Measurements from ENCODE around the gene ERC2. TPM values are rescaled to one million over a fixed set of nuclear protein-coding genes. Genes with fewer than 3 reads are reported as not detected.
A peak's percentile ranks its signal among the peaks of the same experiment; 100 is the strongest.

Gene ERC2
- total and polyA plus RNA-seq, 2 of the 8 experiments (the other 6 are each of a cell fraction or from before 2014, with no cell fraction given) = 16.4 to 22.8 TPM

- no peak overlapping the region for H3K27ac ChIP-seq (ENCODE audit: low read depth, low read length)
- H4K8ac ChIP-seq (ENCODE audit: extremely low read depth, insufficient read depth, low read length) = no peak overlapping the region
- no peak overlapping the region for H2BK20ac ChIP-seq (ENCODE audit: low read length)
- H4K91ac ChIP-seq (replicated peaks; ENCODE audit: insufficient read length, low read length) = no peak overlapping the region
- no peak overlapping the region for H3K23ac ChIP-seq (ENCODE audit: insufficient read length)
- no peaks in the 10 kb centered on the region for H3K9me3 ChIP-seq (ENCODE audit: insufficient read depth in 2 of 2, low read depth in 1 of 2, low read length in 1 of 2)
- no peak overlapping the region for H3K18ac ChIP-seq (ENCODE audit: extremely low read depth, low read length)
- H2AK5ac ChIP-seq (ENCODE audit: low read depth, low read length) = no peak overlapping the region
- no peak overlapping the region for H3K4me2 ChIP-seq (ENCODE audit: insufficient read depth in 1 of 2, low read depth in 2 of 2, low read length in 2 of 2)
- no peak overlapping the region for H2BK15ac ChIP-seq (ENCODE audit: low read length)
- no peaks in the 10 kb centered on the region for H3K23me2 ChIP-seq (ENCODE audit: low read depth, low read length)
- H2AFZ ChIP-seq (ENCODE audit: low read length) = no peak overlapping the region
- H3K4me3 ChIP-seq (ENCODE audit: extremely low read depth in 1 of 4, insufficient read depth in 2 of 4, low read depth in 3 of 4, low read length in 4 of 4) = no peak overlapping the region
- CTCF ChIA-PET (ENCODE audit: partially characterized antibody) = interaction anchor here (1.3 to 1.4 kb wide), 2 partner anchors 11 to 29 kb away, joined by 4 read pairs; no protein-coding TSS in a partner anchor
- no peak overlapping the region for H3K14ac ChIP-seq (ENCODE audit: insufficient read length)
- POLR2A ChIA-PET (ENCODE audit: partially characterized antibody) = no interaction called here
- no peaks in the 10 kb centered on the region for H3K79me2 ChIP-seq (ENCODE audit: control insufficient read depth in 1 of 2, insufficient read depth in 2 of 2, low read length in 2 of 2)
- FAIRE-seq (no peak), DNase-seq (ENCODE audit: low read depth in 1 of 2, low spot score in 2 of 2) (no peak)
- no peak overlapping the region for H4K5ac ChIP-seq (ENCODE audit: insufficient read length, low read depth, low read length)
- peaks cover 9 to 23% (median 20%) of the 10 kb centered on the region in 4 experiments for H3K4me1 ChIP-seq (replicated peaks in 1 of 4; ENCODE audit: control insufficient read depth in 3 of 4, insufficient read depth in 4 of 4, low read length in 3 of 4)
- H3K27me3 ChIP-seq (replicated peaks in 1 of 4; ENCODE audit: control insufficient read depth in 3 of 4, extremely low read depth in 1 of 4, insufficient read depth in 3 of 4, low read length in 3 of 4) = peaks cover 0 to 4% (median 0%) of the 10 kb centered on the region in 4 experiments; a peak in 1 of 7 replicates
- H3K9ac ChIP-seq (replicated peaks in 1 of 4; ENCODE audit: extremely low read depth in 1 of 4, low read depth in 3 of 4, low read length in 3 of 4) = no peak overlapping the region
- no peaks in the 10 kb centered on the region for H3K36me3 ChIP-seq (ENCODE audit: control insufficient read depth in 2 of 4, insufficient read depth in 4 of 4, low read length in 3 of 4)
- 96% methylated on average over 12 of the region's 12 CpGs; no CpG with 5 or more reads in 1 of the 2 experiments for WGBS, 2 experiments (ENCODE audit: extremely low coverage in 1 of 2, insufficient coverage in 1 of 2, insufficient read length in 1 of 2, insufficient replicate concordance in 2 of 2, low coverage in 1 of 2, low lambda C conversion rate in 2 of 2, missing lambda C conversion rate in 1 of 2)
- H3K79me1 ChIP-seq (ENCODE audit: low read depth, low read length) = no peaks in the 10 kb centered on the region
- 0 out of 2 replicates have a peak overlapping the region, but pooled peaks have one; percentile 42 for H2BK12ac ChIP-seq (ENCODE audit: low read depth, low read length)
- H2BK120ac ChIP-seq (replicated peaks; ENCODE audit: low read depth, low read length) = no peak overlapping the region
- TF ChIP-seq ASH2L (IDR thresholded peaks at IDR 0.05; ENCODE audit: low read length) (no peak), SP2 (IDR thresholded peaks at IDR 0.05; ENCODE audit: low read length) (no peak), CBX8 (IDR thresholded peaks at IDR 0.05; ENCODE audit: borderline replicate concordance, low read depth, low read length) (no peak), CTBP2 (IDR thresholded peaks at IDR 0.05; ENCODE audit: borderline replicate concordance, insufficient read depth, insufficient read length, low read length) (no peak), FOSL1 (IDR thresholded peaks at IDR 0.05; ENCODE audit: insufficient read depth, low read depth, low read length) (no peak), TAF1 (IDR thresholded peaks at IDR 0.05; ENCODE audit: low read depth, low read length) (no peak), SP4 (IDR thresholded peaks at IDR 0.05; ENCODE audit: low read length) (no peak), SIN3A (conservative IDR thresholded peaks at IDR 0.05 in 1 of 2, IDR thresholded peaks at IDR 0.05 in 1 of 2; ENCODE audit: low read depth in 1 of 2, low read length in 2 of 2) (no peak), HDAC2 (IDR thresholded peaks at IDR 0.05; ENCODE audit: borderline replicate concordance in 1 of 2, low read depth in 2 of 2, low read length in 2 of 2) (no peak), RXRA (IDR thresholded peaks at IDR 0.05; ENCODE audit: insufficient read depth, low read depth, low read length) (no peak)
- TF ChIP-seq, protein P1, sequence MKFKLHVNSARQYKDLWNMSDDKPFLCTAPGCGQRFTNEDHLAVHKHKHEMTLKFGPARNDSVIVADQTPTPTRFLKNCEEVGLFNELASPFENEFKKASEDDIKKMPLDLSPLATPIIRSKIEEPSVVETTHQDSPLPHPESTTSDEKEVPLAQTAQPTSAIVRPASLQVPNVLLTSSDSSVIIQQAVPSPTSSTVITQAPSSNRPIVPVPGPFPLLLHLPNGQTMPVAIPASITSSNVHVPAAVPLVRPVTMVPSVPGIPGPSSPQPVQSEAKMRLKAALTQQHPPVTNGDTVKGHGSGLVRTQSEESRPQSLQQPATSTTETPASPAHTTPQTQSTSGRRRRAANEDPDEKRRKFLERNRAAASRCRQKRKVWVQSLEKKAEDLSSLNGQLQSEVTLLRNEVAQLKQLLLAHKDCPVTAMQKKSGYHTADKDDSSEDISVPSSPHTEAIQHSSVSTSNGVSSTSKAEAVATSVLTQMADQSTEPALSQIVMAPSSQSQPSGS (IDR thresholded peaks at IDR 0.05; ENCODE audit: low read length) = no peak
- no peak overlapping the region for H3K56ac ChIP-seq (replicated peaks; ENCODE audit: insufficient read length, low read depth, low read length)
- H4K20me1 ChIP-seq (replicated peaks in 1 of 2; ENCODE audit: control insufficient read depth in 1 of 2, insufficient read depth in 2 of 2, low read length in 2 of 2) = no peaks in the 10 kb centered on the region
- no peak overlapping the region for H2BK5ac ChIP-seq (ENCODE audit: low read depth, low read length)
- H3K4ac ChIP-seq (replicated peaks; ENCODE audit: insufficient read length, low read depth, low read length) = no peak overlapping the region
Measured at GRCh38 chr3:55543181-55543614, 925.1 kb downstream of the ERC2 start.

Data from H1 (cell line).